ENCODE data around the gene KAT2A.

GRCh38 chr17:42078396-42079043, 42.6 kb downstream of the KAT2A start:
- TF ChIP-seq GATA3 (IDR thresholded peaks at IDR 0.05; ENCODE audit: low read depth, low read length) (no peak), GATA2 (IDR thresholded peaks at IDR 0.05; ENCODE audit: low read depth, low read length) (no peak)
